GM18861 (cell line): ENCODE results near the gene NT5C3A.
"Not testable (repeated sequence)": the region's sequence is repeated elsewhere in the genome, so short reads cannot be mapped to it uniquely, and the experiment has no call there.

Source experiments
- ATAC-seq: cut with Tn5 transposase; IDR thresholded peaks from one replicate; pipeline ENCODE4 v1.9.1; 2021; ENCODE audit not compliant: unreplicated experiment

Gene NT5C3A

GRCh38 chr7:32991068-32991585, 71.4 kb downstream of the NT5C3A start:
- ATAC-seq = not testable (repeated sequence)

GRCh38 chr7:32988148-32988547, 74.4 kb downstream of the NT5C3A start:
- ATAC-seq = not testable (repeated sequence)

GRCh38 chr7:32979902-32980301, 82.7 kb downstream of the NT5C3A start:
- ATAC-seq = not testable (repeated sequence)

- not testable (repeated sequence) for ATAC-seq
Observed at GRCh38 chr7:32979246-32979645, 83.3 kb downstream of the NT5C3A start.

GRCh38 chr7:32977159-32977558, 85.4 kb downstream of the NT5C3A start:
- ATAC-seq = not testable (repeated sequence)

GRCh38 chr7:32971967-32972366, 90.6 kb downstream of the NT5C3A start:
- ATAC-seq = not testable (repeated sequence)

GRCh38 chr7:32967268-32967582, 95.4 kb downstream of the NT5C3A start:
- not testable (repeated sequence) for ATAC-seq

- not testable (repeated sequence) for ATAC-seq
Observed at GRCh38 chr7:32966489-32967267, 95.9 kb downstream of the NT5C3A start.

GRCh38 chr7:32964461-32965159, 98.0 kb downstream of the NT5C3A start:
- peak; percentile 88 for ATAC-seq
